Measurements from ENCODE around the gene RIMBP2.

- TF ChIP-seq, protein P1, sequence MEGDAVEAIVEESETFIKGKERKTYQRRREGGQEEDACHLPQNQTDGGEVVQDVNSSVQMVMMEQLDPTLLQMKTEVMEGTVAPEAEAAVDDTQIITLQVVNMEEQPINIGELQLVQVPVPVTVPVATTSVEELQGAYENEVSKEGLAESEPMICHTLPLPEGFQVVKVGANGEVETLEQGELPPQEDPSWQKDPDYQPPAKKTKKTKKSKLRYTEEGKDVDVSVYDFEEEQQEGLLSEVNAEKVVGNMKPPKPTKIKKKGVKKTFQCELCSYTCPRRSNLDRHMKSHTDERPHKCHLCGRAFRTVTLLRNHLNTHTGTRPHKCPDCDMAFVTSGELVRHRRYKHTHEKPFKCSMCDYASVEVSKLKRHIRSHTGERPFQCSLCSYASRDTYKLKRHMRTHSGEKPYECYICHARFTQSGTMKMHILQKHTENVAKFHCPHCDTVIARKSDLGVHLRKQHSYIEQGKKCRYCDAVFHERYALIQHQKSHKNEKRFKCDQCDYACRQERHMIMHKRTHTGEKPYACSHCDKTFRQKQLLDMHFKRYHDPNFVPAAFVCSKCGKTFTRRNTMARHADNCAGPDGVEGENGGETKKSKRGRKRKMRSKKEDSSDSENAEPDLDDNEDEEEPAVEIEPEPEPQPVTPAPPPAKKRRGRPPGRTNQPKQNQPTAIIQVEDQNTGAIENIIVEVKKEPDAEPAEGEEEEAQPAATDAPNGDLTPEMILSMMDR (IDR thresholded peaks at IDR 0.05): no peak
- TF ChIP-seq POLR2A (IDR thresholded peaks at IDR 0.05): no peak
These were observed 725 bp downstream of the RIMBP2 start for GRCh38 chr12:130715150-130715997.

Data from lower leg skin (tissue), 3 donors.